22Rv1 (cell line): Measurements from ENCODE around the gene GM2A.

Experiments used
- CTCF ChIP-seq: fragments of 450-650 bp; IDR thresholded peaks from 2 replicates; pipeline ENCODE4 v1.5.1; 2017; ENCODE audit warnings: mild to moderate bottlenecking
- ZFX ChIP-seq: fragments of 450-650 bp; IDR thresholded peaks from 2 replicates; pipeline ENCODE4 v1.6.1; 2017; ENCODE audit warnings: antibody characterized with exemption, borderline replicate concordance

DNA sequence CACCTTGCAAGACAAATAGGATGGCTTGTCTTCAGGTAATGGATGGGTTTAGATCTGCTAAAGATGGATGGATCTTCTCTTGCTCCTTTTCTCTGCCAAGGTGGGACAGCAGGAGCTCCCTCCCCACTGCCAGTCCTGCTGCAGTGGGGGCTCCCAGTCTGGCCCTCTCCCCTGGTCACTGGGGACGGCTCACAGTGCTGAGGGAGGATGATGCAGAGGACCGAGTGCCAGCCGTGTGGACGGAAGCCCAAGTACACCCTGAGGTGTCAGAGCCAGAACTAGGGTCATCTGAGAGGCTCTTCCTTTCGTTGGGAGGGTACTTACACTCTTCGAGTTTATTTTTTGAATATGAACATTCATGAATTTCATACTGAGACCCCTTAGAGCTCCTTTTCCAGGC, 34.8 kb upstream of the GM2A start:
- TF ChIP-seq CTCF (no peak), ZFX (no peak)
